Trophoblast cell (in vitro differentiated cells and primary cell): ENCODE results near the gene CCDC27.
A peak's percentile ranks its signal among the peaks of the same experiment; 100 is the strongest.

Source experiments
- DNase-seq, 2 donors: peaks; one replicate each; pipeline ENCODE4 v3.0.0-alpha.2; 2016
- H2AFZ ChIP-seq: 2 replicates; pipeline ENCODE4 v1.6.1; 2013; ENCODE audit warnings: low read length, moderate library complexity, mild to moderate bottlenecking; ENCODE audit not compliant: insufficient read depth, poor library complexity
- H2AK5ac ChIP-seq: 2 replicates; pipeline ENCODE4 v1.6.1; 2013; ENCODE audit warnings: mild to moderate bottlenecking, low read length
- H2BK120ac ChIP-seq: 2 replicates; pipeline ENCODE4 v1.6.1; 2013; ENCODE audit warnings: low read length, mild to moderate bottlenecking, moderate library complexity; ENCODE audit not compliant: insufficient read depth, poor library complexity
- H2BK12ac ChIP-seq: 2 replicates; pipeline ENCODE4 v1.6.1; 2013; ENCODE audit warnings: mild to moderate bottlenecking, low read length, moderate library complexity
- H2BK5ac ChIP-seq: 2 replicates; pipeline ENCODE4 v1.6.1; 2013; ENCODE audit warnings: low read length, low read depth, moderate library complexity, mild to moderate bottlenecking; ENCODE audit not compliant: poor library complexity
- H3K14ac ChIP-seq: 2 replicates; pipeline ENCODE4 v1.6.1; 2013; ENCODE audit warnings: mild to moderate bottlenecking, low read length
- H3K18ac ChIP-seq: 2 replicates; pipeline ENCODE4 v1.6.1; 2013; ENCODE audit warnings: mild to moderate bottlenecking, low read length
- H3K23ac ChIP-seq: 2 replicates; pipeline ENCODE4 v1.6.1; 2013; ENCODE audit warnings: low read length
- H3K27ac ChIP-seq: 2 replicates; pipeline ENCODE4 v1.5.1; 2013; ENCODE audit warnings: low read depth, mild to moderate bottlenecking, inconsistent platforms, low read length, moderate library complexity
- H3K27me3 ChIP-seq: 2 replicates; pipeline ENCODE4 v1.6.1; 2013; ENCODE audit warnings: inconsistent platforms, mild to moderate bottlenecking, low read length, moderate library complexity; ENCODE audit not compliant: insufficient read depth
- H3K36me3 ChIP-seq, 2 experiments: 1 replicate in 1 of 2; 2 replicates in 1 of 2; pipeline ENCODE4 v1.6.1; 2013; ENCODE audit warnings: low read length in 2 of 2, mild to moderate bottlenecking in 2 of 2, moderate library complexity in 1 of 2; ENCODE audit not compliant: insufficient read depth in 2 of 2, control insufficient read depth in 1 of 2
- H3K4ac ChIP-seq: 2 replicates; pipeline ENCODE4 v1.6.1; 2013; ENCODE audit warnings: low read depth, mild to moderate bottlenecking, low read length, moderate library complexity
- H3K4me1 ChIP-seq, 2 experiments: 1 replicate in 1 of 2; 2 replicates in 1 of 2; pipeline ENCODE4 v1.6.1; 2013; ENCODE audit warnings: low read length in 2 of 2, mild to moderate bottlenecking in 2 of 2, moderate library complexity in 1 of 2; ENCODE audit not compliant: insufficient read depth in 2 of 2, control insufficient read depth in 1 of 2
- H3K4me2 ChIP-seq: 2 replicates; pipeline ENCODE4 v1.6.1; 2013; ENCODE audit warnings: inconsistent platforms, mild to moderate bottlenecking, low read length, moderate library complexity
- H3K4me3 ChIP-seq: 2 replicates; pipeline ENCODE4 v1.5.1; 2013; ENCODE audit warnings: mild to moderate bottlenecking, low read depth, low read length, inconsistent platforms
- H3K79me1 ChIP-seq: one replicate; pipeline ENCODE4 v1.6.1; 2013; ENCODE audit warnings: low read length
- H3K79me2 ChIP-seq: 2 replicates; pipeline ENCODE4 v1.6.1; 2013; ENCODE audit warnings: low read length, mild to moderate bottlenecking; ENCODE audit not compliant: control insufficient read depth, insufficient read depth, poor library complexity
- H3K9ac ChIP-seq: 2 replicates; pipeline ENCODE4 v1.6.1; 2013; ENCODE audit warnings: mild to moderate bottlenecking, low read length
- H3K9me3 ChIP-seq: 2 replicates; pipeline ENCODE4 v1.6.1; 2013; ENCODE audit warnings: low read depth, mild to moderate bottlenecking, control low read depth, inconsistent platforms, low read length; ENCODE audit not compliant: insufficient read depth
- H4K12ac ChIP-seq: 2 replicates; pipeline ENCODE4 v1.6.1; 2013; ENCODE audit warnings: low read depth, mild to moderate bottlenecking, low read length, moderate library complexity
- H4K8ac ChIP-seq: 2 replicates; pipeline ENCODE4 v1.6.1; 2013; ENCODE audit warnings: low read depth, mild to moderate bottlenecking, low read length, moderate library complexity
- H4K91ac ChIP-seq: one replicate; pipeline ENCODE4 v1.6.1; 2013; ENCODE audit warnings: low read depth, mild to moderate bottlenecking, low read length, moderate library complexity
- WGBS: extraction: QIAGEN DNeasy Blood & Tissue Kit; methylation state at CpG from one replicate; pipeline ENCODE4 v1.1.7; 2013; ENCODE audit warnings: missing lambda C conversion rate; ENCODE audit not compliant: insufficient read length, insufficient coverage; ENCODE audit errors: extremely low coverage; 5-methylcytosine and 5-hydroxymethylcytosine counted together

CCDC27 gene

GRCh38 chr1:3817138-3817740 lies 65.0 kb downstream of the CCDC27 start:
- Histone ChIP-seq H3K9me3 (no peaks in the 10 kb centered on the region), H3K23ac (no peak overlapping the region), H3K4ac (no peak overlapping the region), H4K8ac (no peak overlapping the region), H3K9ac (no peak overlapping the region), H2BK12ac (no peak overlapping the region), H3K14ac (no peak overlapping the region), H3K79me1 (no peaks in the 10 kb centered on the region), H4K12ac (no peak overlapping the region), H3K4me1 (no peaks in the 10 kb centered on the region), H3K4me3 (no peak overlapping the region), H2BK5ac (no peak overlapping the region), H2BK120ac (no peak overlapping the region), H3K18ac (no peak overlapping the region), H3K36me3 (peaks cover 37 to 46% of the 10 kb centered on the region in 2 experiments), H3K4me2 (no peak overlapping the region), H3K27ac (no peak overlapping the region), H4K91ac (no peak overlapping the region), H3K27me3 (no peaks in the 10 kb centered on the region), H2AFZ (no peak overlapping the region), H3K79me2 (no peaks in the 10 kb centered on the region), H2AK5ac (no peak overlapping the region)
- no CpG with 5 or more reads among the region's 17 CpGs for WGBS
- DNase-seq: no peak

GRCh38 chr1:3817821-3818597 lies 65.8 kb downstream of the CCDC27 start:
- no CpG with 5 or more reads among the region's 28 CpGs for WGBS

GRCh38 chr1:3819771-3820200 lies 67.5 kb downstream of the CCDC27 start:
- H2AFZ ChIP-seq: no peak overlapping the region
- H4K8ac ChIP-seq: no peak overlapping the region
- no peak overlapping the region for H2AK5ac ChIP-seq
- H3K27me3 ChIP-seq: no peaks in the 10 kb centered on the region
- no peak overlapping the region for H3K18ac ChIP-seq
- H3K4me1 ChIP-seq: no peaks in the 10 kb centered on the region
- H2BK120ac ChIP-seq: no peak overlapping the region
- no peak overlapping the region for H3K4ac ChIP-seq
- H4K12ac ChIP-seq: no peak overlapping the region
- no peak overlapping the region for H4K91ac ChIP-seq
- DNase-seq: no peak
- no peak overlapping the region for H3K4me3 ChIP-seq
- no peak overlapping the region for H2BK12ac ChIP-seq
- peaks cover 49 to 62% of the 10 kb centered on the region in 2 experiments for H3K36me3 ChIP-seq
- no peaks in the 10 kb centered on the region for H3K79me1 ChIP-seq
- H3K9me3 ChIP-seq: no peaks in the 10 kb centered on the region
- H3K9ac ChIP-seq: no peak overlapping the region
- no peak overlapping the region for H3K27ac ChIP-seq
- no CpG with 5 or more reads among the region's 10 CpGs for WGBS
- no peak overlapping the region for H3K4me2 ChIP-seq
- no peak overlapping the region for H3K23ac ChIP-seq
- no peak overlapping the region for H3K14ac ChIP-seq
- no peaks in the 10 kb centered on the region for H3K79me2 ChIP-seq
- H2BK5ac ChIP-seq: no peak overlapping the region

More at GRCh38 chr1:3817821-3818597, 65.8 kb downstream of the CCDC27 start:
- Histone ChIP-seq H2AFZ (no peak overlapping the region), H3K9ac (peak overlapping the region; percentile 14), H2BK12ac (no peak overlapping the region), H4K12ac (no peak overlapping the region), H2AK5ac (no peak overlapping the region), H3K23ac (no peak overlapping the region), H3K27ac (no peak overlapping the region), H3K4me1 (no peaks in the 10 kb centered on the region), H3K18ac (no peak overlapping the region), H4K8ac (no peak overlapping the region), H3K4ac (no peak overlapping the region), H3K36me3 (peaks cover 43 to 54% of the 10 kb centered on the region in 2 experiments), H3K79me1 (no peaks in the 10 kb centered on the region), H2BK5ac (no peak overlapping the region), H3K4me2 (no peak overlapping the region), H4K91ac (no peak overlapping the region), H3K9me3 (no peaks in the 10 kb centered on the region), H3K27me3 (no peaks in the 10 kb centered on the region), H3K14ac (no peak overlapping the region), H2BK120ac (no peak overlapping the region), H3K79me2 (no peaks in the 10 kb centered on the region), H3K4me3 (no peak overlapping the region)
- no peak for DNase-seq

GRCh38 chr1:3820316-3820715 lies 68.1 kb downstream of the CCDC27 start:
- no peak overlapping the region for H2BK5ac ChIP-seq
- H2BK12ac ChIP-seq: no peak overlapping the region
- no peak overlapping the region for H3K14ac ChIP-seq
- H3K4me1 ChIP-seq: no peaks in the 10 kb centered on the region
- H3K79me2 ChIP-seq: no peaks in the 10 kb centered on the region
- no peak overlapping the region for H2AK5ac ChIP-seq
- H2AFZ ChIP-seq: no peak overlapping the region
- H3K27ac ChIP-seq: no peak overlapping the region
- no peaks in the 10 kb centered on the region for H3K27me3 ChIP-seq
- DNase-seq: no peak
- H3K4me2 ChIP-seq: no peak overlapping the region
- WGBS: no CpG with 5 or more reads among the region's 8 CpGs
- H2BK120ac ChIP-seq: no peak overlapping the region
- H3K79me1 ChIP-seq: no peaks in the 10 kb centered on the region
- H4K91ac ChIP-seq: no peak overlapping the region
- no peak overlapping the region for H4K8ac ChIP-seq
- no peak overlapping the region for H3K4me3 ChIP-seq
- H3K4ac ChIP-seq: no peak overlapping the region
- H3K23ac ChIP-seq: no peak overlapping the region
- no peak overlapping the region for H4K12ac ChIP-seq
- H3K9me3 ChIP-seq: no peaks in the 10 kb centered on the region
- no peak overlapping the region for H3K18ac ChIP-seq
- H3K9ac ChIP-seq: no peak overlapping the region
- H3K36me3 ChIP-seq: peaks cover 47 to 61% of the 10 kb centered on the region in 2 experiments
